Motor neuron (in vitro differentiated cells): ENCODE data around the gene SEMA4A. TPM values are rescaled to one million over a fixed set of nuclear protein-coding genes. Genes with fewer than 3 reads are reported as not detected.
"Not testable (repeated sequence)": the region's sequence is repeated elsewhere in the genome, so short reads cannot be mapped to it uniquely, and the experiment has no call there.

Experiments
- ATAC-seq, 8 experiments: fragments of 200-7000 bp; cut with Tn5 transposase; replicated peaks in 6 of 8; 2 replicates each; pipeline ENCODE4 v1.8.0; 2021; ENCODE audit warnings: mild to moderate bottlenecking in 8 of 8, moderate library complexity in 8 of 8
- H3K27ac ChIP-seq, 2 donors: fragments of 250-450 bp; sonication (Bioruptor Pico); 2 replicates each; pipeline ENCODE4 v1.9.0; 2021; ENCODE audit warnings: antibody characterized with exemption in 2 of 2, mild to moderate bottlenecking in 2 of 2, moderate library complexity in 1 of 2
- H3K4me1 ChIP-seq, 2 donors: fragments of 250-450 bp; sonication (Bioruptor Pico); replicated peaks in 1 of 2; 2 replicates each; pipeline ENCODE4 v1.6.1; 2021; ENCODE audit warnings: antibody characterized with exemption in 2 of 2, mild to moderate bottlenecking in 2 of 2, moderate library complexity in 1 of 2
- H3K4me3 ChIP-seq, 5 donors: fragments of 250-450 bp; sonication (Bioruptor Pico); 2 replicates each; pipeline ENCODE4 v1.9.0; 2021; ENCODE audit warnings: antibody characterized with exemption in 5 of 5, mild to moderate bottlenecking in 5 of 5, moderate library complexity in 4 of 5
- WGBS, 10 experiments: fragments of 450-650 bp; shearing (Covaris generic); methylation state at CpG; one replicate each; pipeline ENCODE4 v1.0.0; 2022; 5-methylcytosine and 5-hydroxymethylcytosine counted together
- in situ Hi-C, 9 experiments: fragments of 400-800 bp; cut with MboI; loops; one replicate each; pipeline ENCODE4 v1.15.0; 2021; ENCODE audit warnings: low sequenced_read_pairs in 9 of 9, low pct_unique_long_range_greater_than_20kb in 2 of 9; ENCODE audit not compliant: unreplicated experiment in 9 of 9
- total RNA-seq, 8 experiments: library from RNA; unstranded; fragments of 300-600 nt; gene quantifications; 2 replicates each; pipeline versions ENCODE4 v1.2.3 to v1.2.4, GENCODE V29; 2022

SEMA4A gene
- total RNA-seq, 8 experiments from 2014 or later = 0.85 to 6.1 (median 2.7) TPM

GRCh38 chr1:156182010-156182779 lies 28.8 kb downstream of the SEMA4A start:
- WGBS, 10 experiments = 50 to 100% (median 76%) methylated on average over 1 to 9 of the region's 12 CpGs; no CpG with 5 or more reads in 2 of the 10 experiments
- Histone ChIP-seq H3K4me1 (peaks cover 13 to 23% of the 10 kb centered on the region in 2 donors), H3K27ac (peak overlapping the region in 1 of 2 donors; percentile 82)
- in situ Hi-C loops, H3K4me3 ChIP-seq, ATAC-seq: not testable (repeated sequence)

- in situ Hi-C loops = not testable (repeated sequence)
- WGBS, 10 experiments = 83 to 100% (median 96%) methylated on average over 1 to 2 of the region's 2 CpGs; no CpG with 5 or more reads in 2 of the 10 experiments
Measured at GRCh38 chr1:156186347-156187177, 33.2 kb downstream of the SEMA4A start.

DNA sequence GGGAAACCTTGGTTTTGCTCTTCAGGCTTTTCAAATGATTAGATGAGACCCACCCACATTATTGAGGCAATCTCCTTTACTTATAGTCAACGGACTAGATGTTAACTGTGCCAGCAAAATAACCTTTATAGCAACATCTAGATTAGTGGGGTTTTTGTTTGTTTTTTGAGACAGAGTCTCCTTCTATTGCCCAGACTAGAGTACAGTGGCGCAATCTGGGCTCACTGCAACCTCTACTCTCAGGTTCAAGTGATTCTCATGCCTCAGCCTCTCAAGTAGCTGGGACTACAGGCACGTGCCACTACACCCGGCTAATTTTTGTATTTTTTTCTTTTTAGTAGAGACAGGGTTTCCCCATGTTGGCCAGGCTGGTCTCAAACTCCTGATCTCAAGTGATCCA lies 36.9 kb downstream of the SEMA4A start:
- H3K4me1 ChIP-seq = peaks cover 9 to 12% of the 10 kb centered on the region in 2 donors
- 71 to 100% (median 89%) methylated on average over 1 to 4 of the region's 4 CpGs; no CpG with 5 or more reads in 2 of the 10 experiments for WGBS, 10 experiments
- ATAC-seq, in situ Hi-C loops, H3K4me3 ChIP-seq, H3K27ac ChIP-seq: not testable (repeated sequence)

More at GRCh38 chr1:156186347-156187177, 33.2 kb downstream of the SEMA4A start:
- H3K4me3 ChIP-seq, ATAC-seq, H3K27ac ChIP-seq, H3K4me1 ChIP-seq: not testable (repeated sequence)

- WGBS, 10 experiments = 67 to 98% (median 91%) methylated on average over 2 to 4 of the region's 4 CpGs
- Histone ChIP-seq H3K27ac (no peak overlapping the region), H3K4me3 (no peak overlapping the region), H3K4me1 (peaks cover 9 to 15% of the 10 kb centered on the region in 2 donors)
- in situ Hi-C loops = no loop called here
- ATAC-seq = no peak
Measured at GRCh38 chr1:156191292-156191964, 38.0 kb downstream of the SEMA4A start.

DNA sequence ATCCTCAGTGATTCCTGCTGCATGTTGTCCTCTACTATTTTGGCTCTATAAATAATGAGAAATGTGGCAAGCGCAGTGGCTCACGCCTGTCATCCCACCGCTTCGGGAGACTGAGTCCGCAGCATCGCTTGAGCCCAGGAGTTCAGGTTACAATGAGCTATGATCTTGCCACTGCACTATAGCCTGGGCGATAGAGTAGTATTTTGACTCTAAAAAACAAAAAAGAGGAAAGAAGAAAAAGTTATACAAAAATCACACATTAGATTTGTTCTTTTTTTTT lies 39.8 kb downstream of the SEMA4A start:
- no peak for ATAC-seq
- in situ Hi-C loops = no loop called here

DNA sequence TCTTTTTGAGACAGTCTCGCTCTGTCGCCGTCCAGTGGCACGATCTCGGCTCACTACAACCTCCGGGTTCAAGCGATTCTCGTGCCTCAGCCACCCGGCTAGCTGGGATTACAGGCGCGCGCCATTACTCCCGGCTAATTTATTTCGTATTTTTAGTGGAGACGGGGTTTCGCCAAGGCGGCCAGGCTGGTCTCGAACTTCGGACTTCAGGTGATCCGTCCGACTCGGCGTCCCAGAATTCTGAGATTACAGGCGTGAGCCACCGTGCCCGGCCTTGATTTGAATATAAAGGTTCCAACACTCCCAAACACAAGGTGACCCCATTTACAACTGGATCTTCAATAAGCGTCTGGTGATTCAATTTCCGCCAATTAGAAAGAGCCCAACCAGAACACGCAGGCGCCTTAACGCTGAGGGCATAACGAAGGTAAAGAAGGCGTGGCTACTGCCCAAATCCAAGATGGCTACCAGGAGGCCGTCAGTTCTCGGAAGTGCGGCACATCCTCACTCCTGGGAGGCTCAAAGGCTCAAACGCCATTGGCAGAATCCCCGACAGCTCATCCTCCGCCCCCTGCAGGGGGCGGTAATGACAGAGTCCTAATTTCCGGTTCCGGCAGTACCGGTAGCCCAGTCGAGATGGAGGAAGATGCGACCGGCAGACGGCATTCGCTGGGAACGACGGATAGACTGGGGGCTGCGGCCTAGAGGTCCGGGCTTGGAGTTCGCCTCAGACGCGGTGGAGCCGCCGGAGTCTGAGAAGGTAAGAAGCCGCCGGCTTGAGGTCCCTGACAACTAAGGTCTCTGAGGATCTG lies 40.3 kb downstream of the SEMA4A start, which contains the start of gene SLC25A44:
Gene SLC25A44 (plus strand): TSS at position 617 of the 812 bp plus-strand sequence. CDS start 5,744 bp downstream, outside the sequence.
- peak within 1 kb of the TSS; percentile 66 to 94 (median 74) for H3K4me3 ChIP-seq
- H3K4me1 ChIP-seq = peaks cover 9 to 15% of the 10 kb centered on the region in 2 donors
- in situ Hi-C loops = no loop called here
- H3K27ac ChIP-seq = peak within 1 kb of the TSS; percentile 73 to 81
- ATAC-seq = peak; percentile 90 to 98 (median 97)
- WGBS, 10 experiments = 0 to 76% (median 10%) methylated on average over 7 to 31 of the region's 59 CpGs

More for the DNA sequence above, 39.8 kb downstream of the SEMA4A start:
- H3K4me1 ChIP-seq = peaks cover 9 to 15% of the 10 kb centered on the region in 2 donors
- WGBS, 10 experiments = 40 to 100% (median 94%) methylated on average over 2 to 7 of the region's 7 CpGs; no CpG with 5 or more reads in 2 of the 10 experiments
- peak overlapping the region in 1 of 2 donors; percentile 73 for H3K27ac ChIP-seq
- peak overlapping the region in 2 of 5 donors; percentile 19 to 25 for H3K4me3 ChIP-seq

DNA sequence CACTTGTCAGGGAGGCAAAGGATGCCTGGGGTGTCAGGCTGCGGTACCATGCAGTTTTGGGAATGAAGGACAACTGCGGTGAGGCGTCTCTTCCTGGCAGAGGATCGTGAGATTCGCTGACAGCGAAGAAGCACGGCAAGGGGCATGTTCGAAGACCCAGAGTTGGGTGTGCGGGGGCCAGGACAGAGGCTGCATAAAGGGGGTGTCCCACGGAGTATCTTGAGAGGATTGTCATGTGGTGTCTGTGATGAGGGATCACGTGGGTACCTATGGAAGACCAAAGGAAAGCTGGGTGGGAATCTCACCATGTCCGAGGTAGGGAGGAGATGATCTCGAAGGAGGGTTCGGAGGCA lies 40.9 kb downstream of the SEMA4A start:
- in situ Hi-C loops = no loop called here
- Histone ChIP-seq H3K4me1 (peaks cover 9 to 15% of the 10 kb centered on the region in 2 donors), H3K4me3 (peak overlapping the region; percentile 66 to 94 (median 74)), H3K27ac (peak overlapping the region; percentile 73 to 81)
- WGBS, 10 experiments = 0 to 33% (median 15%) methylated on average over 2 to 11 of the region's 14 CpGs; no CpG with 5 or more reads in 3 of the 10 experiments
- peak; percentile 23 to 43 (median 30) for ATAC-seq

GRCh38 chr1:156195853-156196252 lies 42.5 kb downstream of the SEMA4A start:
- 69 to 100% (median 79%) methylated on average over 1 to 4 of the region's 4 CpGs; no CpG with 5 or more reads in 1 of the 10 experiments for WGBS, 10 experiments
- in situ Hi-C loops = no loop called here
- H3K27ac ChIP-seq = no peak overlapping the region
- ATAC-seq = no peak
- H3K4me1 ChIP-seq = peaks cover 9 to 15% of the 10 kb centered on the region in 2 donors
- H3K4me3 ChIP-seq = no peak overlapping the region

DNA sequence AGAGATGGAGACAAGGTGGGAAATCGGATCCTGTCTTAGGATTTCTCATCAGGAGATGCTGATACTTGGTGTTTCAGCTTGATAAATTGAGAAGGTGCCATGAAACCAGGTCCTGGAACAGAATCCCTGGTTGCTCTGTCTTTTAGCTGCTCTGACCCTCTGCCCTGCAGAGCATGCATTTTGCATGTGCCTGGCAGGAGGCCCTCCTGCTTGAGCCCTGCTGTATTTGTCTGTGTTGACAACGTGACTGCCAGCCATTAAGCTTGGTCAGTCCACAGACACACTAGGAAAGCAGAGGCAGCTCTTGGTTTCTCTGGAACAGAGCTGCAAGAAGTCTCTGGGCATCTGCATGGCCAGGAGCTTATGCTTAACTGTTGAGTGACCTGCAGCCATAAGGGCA lies 43.1 kb downstream of the SEMA4A start:
- H3K4me1 ChIP-seq = peaks cover 9 to 15% of the 10 kb centered on the region in 2 donors
- H3K27ac ChIP-seq = no peak overlapping the region
- WGBS, 10 experiments = 20 to 100% (median 64%) methylated on average over 1 to 2 of the region's 2 CpGs; no CpG with 5 or more reads in 4 of the 10 experiments
- in situ Hi-C loops = no loop called here
- no peak for ATAC-seq
- H3K4me3 ChIP-seq = no peak overlapping the region

DNA sequence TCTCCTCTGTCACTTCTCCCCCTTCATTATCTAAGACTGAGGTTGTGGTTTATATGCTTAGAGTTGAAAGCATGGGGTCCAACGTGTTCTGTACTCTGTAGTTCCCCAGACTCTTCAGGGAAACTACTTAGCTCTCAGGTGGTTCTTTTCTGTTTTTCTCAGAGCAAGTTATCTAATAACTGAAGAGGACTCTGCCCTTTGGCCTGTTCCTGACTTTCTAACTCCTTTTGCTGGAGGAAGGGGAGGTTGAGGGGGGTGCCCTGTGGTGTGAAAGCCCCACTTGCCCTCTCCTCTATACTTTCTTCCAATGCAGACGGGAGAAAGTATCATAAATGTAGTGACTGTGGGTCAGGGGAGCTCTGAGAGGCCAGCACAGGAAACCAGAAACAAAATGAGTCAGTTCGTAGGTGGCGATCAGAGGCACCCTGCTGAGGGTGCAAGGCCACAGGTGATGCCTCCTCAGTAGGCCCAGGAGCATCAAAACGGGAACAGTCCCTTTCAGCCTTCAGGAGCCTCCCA lies 45.5 kb downstream of the SEMA4A start:
- Histone ChIP-seq H3K4me1 (peaks cover 6 to 10% of the 10 kb centered on the region in 2 donors), H3K4me3 (no peak overlapping the region), H3K27ac (no peak overlapping the region)
- 60 to 100% (median 83%) methylated on average over 1 to 3 of the region's 5 CpGs; no CpG with 5 or more reads in 1 of the 10 experiments for WGBS, 10 experiments
- ATAC-seq = no peak
- in situ Hi-C loops = no loop called here

DNA sequence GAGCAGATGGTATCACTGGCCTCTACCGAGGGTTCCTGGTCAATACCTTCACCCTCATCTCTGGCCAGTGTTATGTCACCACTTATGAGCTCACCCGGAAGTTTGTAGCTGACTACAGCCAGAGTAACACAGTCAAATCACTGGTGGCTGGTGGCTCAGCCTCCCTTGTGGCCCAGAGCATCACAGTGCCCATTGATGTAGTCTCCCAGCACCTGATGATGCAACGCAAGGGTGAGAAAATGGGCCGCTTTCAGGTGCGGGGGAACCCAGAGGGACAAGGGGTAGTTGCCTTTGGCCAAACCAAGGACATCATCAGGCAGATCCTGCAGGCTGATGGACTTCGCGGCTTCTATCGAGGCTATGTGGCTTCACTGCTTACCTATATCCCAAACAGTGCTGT lies 46.7 kb downstream of the SEMA4A start:
- peak in 5 of 8 experiments; percentile 15 to 68 (median 34) for ATAC-seq
- Histone ChIP-seq H3K4me3 (no peak overlapping the region), H3K4me1 (peaks cover 2 to 5% of the 10 kb centered on the region in 2 donors), H3K27ac (no peak overlapping the region)
- in situ Hi-C loops = loop anchor here in 2 of 9 experiments (25.0 kb wide), 1 partner anchor 113 kb away; the partner anchor contains the start of gene MEX3A (in 2 of the 2)
- 79 to 100% (median 92%) methylated on average over 2 to 8 of the region's 8 CpGs; no CpG with 5 or more reads in 5 of the 10 experiments for WGBS, 10 experiments

GRCh38 chr1:156203331-156203730 lies 49.9 kb downstream of the SEMA4A start:
- H3K4me3 ChIP-seq = no peak overlapping the region
- in situ Hi-C loops = loop anchor here in 2 of 9 experiments (25.0 kb wide), 1 partner anchor 116 kb away; the partner anchor contains the start of gene MEX3A (in 2 of the 2)
- ATAC-seq = no peak
- H3K4me1 ChIP-seq = no peaks in the 10 kb centered on the region
- no peak overlapping the region for H3K27ac ChIP-seq
